Heart left ventricle (tissue), 13 donors: ENCODE data around the gene CLMN.

ENCODE experiments used
- POLR2A ChIP-seq, 2 donors: fragments of 450-650 bp; IDR thresholded peaks; one replicate each; pipeline ENCODE4 v1.6.1; 2017; ENCODE audit warnings: antibody characterized with exemption in 2 of 2, mild to moderate bottlenecking in 2 of 2, moderate library complexity in 2 of 2
- TF ChIP-seq, protein P1 (sequence below), 12 donors: fragments of 200-600 bp; sonication (generic) in 4 of 12; IDR thresholded peaks; one replicate each; pipeline versions ENCODE4 v1.5.0 to v1.8.0; 2018 to 2022; ENCODE audit warnings: antibody characterized with exemption in 12 of 12, mild to moderate bottlenecking in 5 of 12
- donor health status: ischemic (EF 13 %, LVEDD 7.1; RV severe dilation, severe dysfunction).
- donor health status: DM: no; HTN: yes; CAD: no.
- donor health status: DM: no; HTN: no; CAD: no.
- donor health status: ischemic (EF 25% LVEDD 6.9; RV normal size, moderate dysfunction).
- donor health status: ischemic (EF 25% LVEDD 5.7; RV mildly dilated, moderate dysfunction).
- donor health status: ischemic (EF 35%, LVEDD 5.7; RV mildly dilated, moderate dysfunction).
- donor health status: nonischemic (EF 11% LVEDD 7.7; RV severe dilation, severe dysfunction).
- donor health status: DM: yes; HTN: yes; CAD: no.
- donor health status: PGD.
- donor health status: ischemic (EF 29% LVEDD 5.4; RV normal size, mild dysfunction).
- donor health status: nonischemic (EF 23%, LVEDD 6.1; RV moderate dilation, normal function).

DNA sequence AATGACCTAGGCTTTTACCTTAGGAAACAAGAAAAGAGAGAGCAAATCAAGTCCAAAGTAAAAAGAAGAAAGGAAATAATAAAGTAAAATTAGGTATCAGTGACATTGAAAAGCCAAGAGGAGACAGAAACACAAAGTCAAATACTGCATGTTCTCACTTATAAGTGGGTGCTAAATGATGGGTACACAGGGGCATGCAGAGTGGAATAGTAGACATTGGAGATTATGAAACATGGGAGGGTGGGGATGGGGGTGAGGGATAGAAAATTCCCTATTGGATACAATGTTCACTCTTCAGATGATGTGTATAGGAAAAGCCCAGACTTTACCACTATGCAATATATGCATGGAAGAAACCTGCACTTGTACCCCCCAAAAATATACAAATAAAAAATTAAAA is 35.1 kb upstream of the CLMN start:
- TF ChIP-seq, protein P1, sequence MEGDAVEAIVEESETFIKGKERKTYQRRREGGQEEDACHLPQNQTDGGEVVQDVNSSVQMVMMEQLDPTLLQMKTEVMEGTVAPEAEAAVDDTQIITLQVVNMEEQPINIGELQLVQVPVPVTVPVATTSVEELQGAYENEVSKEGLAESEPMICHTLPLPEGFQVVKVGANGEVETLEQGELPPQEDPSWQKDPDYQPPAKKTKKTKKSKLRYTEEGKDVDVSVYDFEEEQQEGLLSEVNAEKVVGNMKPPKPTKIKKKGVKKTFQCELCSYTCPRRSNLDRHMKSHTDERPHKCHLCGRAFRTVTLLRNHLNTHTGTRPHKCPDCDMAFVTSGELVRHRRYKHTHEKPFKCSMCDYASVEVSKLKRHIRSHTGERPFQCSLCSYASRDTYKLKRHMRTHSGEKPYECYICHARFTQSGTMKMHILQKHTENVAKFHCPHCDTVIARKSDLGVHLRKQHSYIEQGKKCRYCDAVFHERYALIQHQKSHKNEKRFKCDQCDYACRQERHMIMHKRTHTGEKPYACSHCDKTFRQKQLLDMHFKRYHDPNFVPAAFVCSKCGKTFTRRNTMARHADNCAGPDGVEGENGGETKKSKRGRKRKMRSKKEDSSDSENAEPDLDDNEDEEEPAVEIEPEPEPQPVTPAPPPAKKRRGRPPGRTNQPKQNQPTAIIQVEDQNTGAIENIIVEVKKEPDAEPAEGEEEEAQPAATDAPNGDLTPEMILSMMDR (IDR thresholded peaks at IDR 0.05): no peak
- no peak for TF ChIP-seq POLR2A (IDR thresholded peaks at IDR 0.05)
